Sigmoid colon (tissue), 3 donors: Measurements from ENCODE around the gene ZNF79.

Experiments
- CTCF ChIP-seq, 4 experiments: fragments of 450-650 bp in 3 of 4; fragments of 200-600 bp in 1 of 4; IDR thresholded peaks; one replicate each; pipeline ENCODE4 v1.5.1; 2016 to 2019; ENCODE audit warnings: antibody characterized with exemption in 4 of 4, mild to moderate bottlenecking in 3 of 4, moderate library complexity in 2 of 4
- POLR2A ChIP-seq, 2 donors: fragments of 450-650 bp; IDR thresholded peaks; one replicate each; pipeline ENCODE4 v1.6.1; 2016; ENCODE audit warnings: antibody characterized with exemption in 2 of 2, mild to moderate bottlenecking in 2 of 2, moderate library complexity in 2 of 2

GRCh38 chr9:127492616-127493015 is 68.4 kb downstream of the ZNF79 start:
- no peak for TF ChIP-seq CTCF (IDR thresholded peaks at IDR 0.05)
- no peak for TF ChIP-seq POLR2A (IDR thresholded peaks at IDR 0.05)
